HG03432 (cell line): ENCODE data around the gene FUOM.

ENCODE experiments used
- ATAC-seq: cut with Tn5 transposase; IDR thresholded peaks from one replicate; pipeline ENCODE4 v1.9.1; 2021; ENCODE audit warnings: mild to moderate bottlenecking, moderate library complexity; ENCODE audit not compliant: unreplicated experiment

Gene FUOM

GRCh38 chr10:133353202-133353959 lies 4.4 kb downstream of the FUOM start:
- ATAC-seq, result no peak

- no peak for ATAC-seq
Observed at GRCh38 chr10:133351408-133352318, 6.2 kb downstream of the FUOM start.

GRCh38 chr10:133350950-133351329 lies 6.9 kb downstream of the FUOM start:
- ATAC-seq, result no peak

GRCh38 chr10:133350283-133350949 lies 7.4 kb downstream of the FUOM start:
- no peak for ATAC-seq

GRCh38 chr10:133349577-133350011 lies 8.2 kb downstream of the FUOM start:
- ATAC-seq, result no peak

- no peak for ATAC-seq
Observed at GRCh38 chr10:133349160-133349568, 8.7 kb downstream of the FUOM start.

- ATAC-seq, result no peak
Observed at GRCh38 chr10:133347710-133348517, 9.9 kb downstream of the FUOM start.

GRCh38 chr10:133346413-133346812 lies 11.4 kb downstream of the FUOM start:
- ATAC-seq, result no peak

GRCh38 chr10:133344236-133344635 lies 13.6 kb downstream of the FUOM start:
- ATAC-seq, result no peak

- no peak for ATAC-seq
Observed at GRCh38 chr10:133343558-133343957, 14.3 kb downstream of the FUOM start.

GRCh38 chr10:133342942-133343341 lies 14.9 kb downstream of the FUOM start:
- no peak for ATAC-seq

GRCh38 chr10:133341983-133342382 lies 15.8 kb downstream of the FUOM start:
- no peak for ATAC-seq

GRCh38 chr10:133339708-133340380 lies 18.0 kb downstream of the FUOM start:
- no peak for ATAC-seq

GRCh38 chr10:133338080-133339071 lies 19.4 kb downstream of the FUOM start:
- no peak for ATAC-seq

- no peak for ATAC-seq
Observed at GRCh38 chr10:133337370-133337725, 20.5 kb downstream of the FUOM start.

GRCh38 chr10:133336577-133337369 lies 21.0 kb downstream of the FUOM start, which contains the start of gene CALY:
TSS of gene CALY (minus strand) at chr10:133336896. CDS start at chr10:133328989, 7,907 bp downstream.
- ATAC-seq, result peak; percentile 36

- ATAC-seq, result no peak
Observed at GRCh38 chr10:133336118-133336576, 21.7 kb downstream of the FUOM start.
